IMR-90 (cell line): ENCODE measurements around the gene MRTFA. TPM values are rescaled to one million over a fixed set of nuclear protein-coding genes. Genes with fewer than 3 reads are reported as not detected.

ENCODE experiments used
- ATAC-seq: fragments of 200-7000 bp; cut with Tn5 transposase; 2 replicates; pipeline ENCODE4 v1.9.1; 2020; ENCODE audit warnings: low read depth, mild to moderate bottlenecking, moderate library complexity
- BruUV-seq: library from RNA; stranded (reverse); fragments of 400-500 nt; replicated peaks from 2 replicates; lab custom pipeline; 2021; lab: Mats Ljungman, UMichigan
- CTCF ChIA-PET: fragments of 300-600 bp; formaldehyde crosslinking; extraction: SDS; loops from one replicate; lab custom pipeline; 2021; ENCODE audit warnings: antibody characterized with exemption; lab: Yijun Ruan, JAX
- POLR2A ChIA-PET: fragments of 300-600 bp; sonication (Branson Sonifier 250); formaldehyde crosslinking; loops from one replicate; lab custom pipeline; 2022; ENCODE audit warnings: antibody characterized with exemption; ENCODE audit not compliant: unreplicated experiment; lab: Charles Lee
- DNase-seq: peaks from one replicate; pipeline ENCODE4 v3.0.0; 2013
- H2AFZ ChIP-seq: replicated peaks from 2 replicates; pipeline ENCODE3; 2013; ENCODE audit warnings: low read length, mild to moderate bottlenecking; ENCODE audit not compliant: poor library complexity
- H2AK5ac ChIP-seq: 2 replicates; pipeline ENCODE4 v1.6.1; 2013; ENCODE audit warnings: low read depth, low read length, inconsistent platforms
- H2AK9ac ChIP-seq: replicated peaks from 2 replicates; pipeline ENCODE3; 2013; ENCODE audit warnings: mild to moderate bottlenecking, low read depth, low read length, moderate library complexity; ENCODE audit not compliant: poor library complexity
- H2BK120ac ChIP-seq: 2 replicates; pipeline ENCODE4 v1.6.1; 2013; ENCODE audit warnings: low read depth, low read length, inconsistent platforms
- H2BK15ac ChIP-seq: 3 replicates; pipeline ENCODE4 v1.6.1; 2013; ENCODE audit warnings: low read depth, low read length, inconsistent platforms
- H2BK20ac ChIP-seq: 2 replicates; pipeline ENCODE4 v1.6.1; 2013; ENCODE audit warnings: low read depth, mild to moderate bottlenecking, inconsistent platforms, low read length, moderate library complexity
- H2BK5ac ChIP-seq: 2 replicates; pipeline ENCODE4 v1.6.1; 2013; ENCODE audit warnings: mild to moderate bottlenecking, low read depth, low read length, inconsistent platforms; ENCODE audit not compliant: poor library complexity, severe bottlenecking
- H3K14ac ChIP-seq: replicated peaks from 2 replicates; pipeline ENCODE4 v1.6.1; 2013; ENCODE audit warnings: low read depth, low read length, inconsistent platforms
- H3K18ac ChIP-seq: 2 replicates; pipeline ENCODE4 v1.6.1; 2013; ENCODE audit warnings: low read depth, low read length, control low read depth
- H3K23ac ChIP-seq: 2 replicates; pipeline ENCODE4 v1.6.1; 2013; ENCODE audit warnings: low read depth, low read length, inconsistent platforms
- H3K27ac ChIP-seq: 2 replicates; pipeline ENCODE4 v1.5.1; 2013; ENCODE audit warnings: mild to moderate bottlenecking, control low read depth, low read length; ENCODE audit not compliant: insufficient read depth
- H3K27me3 ChIP-seq: 2 replicates; pipeline ENCODE4 v1.6.1; 2013; ENCODE audit warnings: low read length; ENCODE audit not compliant: control insufficient read depth, insufficient read depth
- H3K36me3 ChIP-seq: 2 replicates; pipeline ENCODE4 v1.6.1; 2013; ENCODE audit warnings: low read length, mixed read lengths; ENCODE audit not compliant: control insufficient read depth, insufficient read depth
- H3K4ac ChIP-seq: 2 replicates; pipeline ENCODE4 v1.6.1; 2013; ENCODE audit warnings: low read depth, low read length, inconsistent platforms
- H3K4me1 ChIP-seq: 2 replicates; pipeline ENCODE4 v1.6.1; 2013; ENCODE audit warnings: low read length, mixed read lengths; ENCODE audit not compliant: control insufficient read depth, insufficient read depth
- H3K4me2 ChIP-seq: 2 replicates; pipeline ENCODE4 v1.6.1; 2013; ENCODE audit warnings: low read depth, mild to moderate bottlenecking, control low read depth, low read length, moderate library complexity
- H3K4me3 ChIP-seq: 2 replicates; pipeline ENCODE4 v1.5.1; 2013; ENCODE audit warnings: low read depth, mild to moderate bottlenecking, control low read depth, low read length, moderate library complexity; ENCODE audit not compliant: insufficient read depth
- H3K56ac ChIP-seq: 2 replicates; pipeline ENCODE4 v1.6.1; 2013; ENCODE audit warnings: low read length, inconsistent platforms; ENCODE audit not compliant: insufficient read depth; ENCODE audit errors: extremely low read depth
- H3K79me1 ChIP-seq, 2 experiments: 2 replicates each; pipeline ENCODE4 v1.6.1; 2013; ENCODE audit warnings: low read length in 2 of 2, inconsistent platforms in 1 of 2, low read depth in 1 of 2
- H3K9ac ChIP-seq: 2 replicates; pipeline ENCODE4 v1.6.1; 2013; ENCODE audit warnings: low read depth, low read length, control low read depth
- H3K9me1 ChIP-seq: 2 replicates; pipeline ENCODE4 v1.6.1; 2013; ENCODE audit warnings: low read length, inconsistent platforms; ENCODE audit not compliant: insufficient read depth
- H3K9me3 ChIP-seq: 2 replicates; pipeline ENCODE4 v1.6.1; 2013; ENCODE audit warnings: low read length; ENCODE audit not compliant: control insufficient read depth, insufficient read depth
- H4K20me1 ChIP-seq: 2 replicates; pipeline ENCODE4 v1.6.1; 2013; ENCODE audit warnings: low read length, inconsistent platforms; ENCODE audit not compliant: insufficient read depth
- H4K5ac ChIP-seq: 2 replicates; pipeline ENCODE4 v1.6.1; 2013; ENCODE audit warnings: mild to moderate bottlenecking, low read depth, low read length, control low read depth
- H4K8ac ChIP-seq, 2 experiments: 2 replicates each; pipeline ENCODE4 v1.6.1; 2013; ENCODE audit warnings: low read depth in 2 of 2, low read length in 2 of 2, control low read depth in 1 of 2, inconsistent platforms in 1 of 2
- H4K91ac ChIP-seq: 2 replicates; pipeline ENCODE4 v1.6.1; 2013; ENCODE audit warnings: low read depth, low read length, inconsistent platforms; ENCODE audit not compliant: insufficient read depth
- BHLHE40 ChIP-seq: fragments of 150-350 bp; IDR thresholded peaks from 2 replicates; pipeline ENCODE4 v1.6.1; 2016; ENCODE audit warnings: mild to moderate bottlenecking, low read depth, low read length
- CEBPB ChIP-seq: IDR thresholded peaks from 2 replicates; pipeline ENCODE4 v1.6.1; 2012; ENCODE audit warnings: low read depth, low read length, improper control_type of control experiment
- ELK1 ChIP-seq: fragments of 150-350 bp; IDR thresholded peaks from 2 replicates; pipeline ENCODE4 v1.6.1; 2016; ENCODE audit warnings: low read depth, mild to moderate bottlenecking, low read length, moderate library complexity, borderline replicate concordance
- MAZ ChIP-seq: IDR thresholded peaks from 2 replicates; pipeline ENCODE4 v1.6.1; 2012; ENCODE audit warnings: low read depth, mild to moderate bottlenecking, low read length, improper control_type of control experiment, moderate library complexity, borderline replicate concordance
- MXI1 ChIP-seq: IDR thresholded peaks from 2 replicates; pipeline ENCODE4 v1.6.1; 2012; ENCODE audit warnings: low read depth, mild to moderate bottlenecking, low read length, moderate library complexity, borderline replicate concordance
- NFE2L2 ChIP-seq: fragments of 150-350 bp; IDR thresholded peaks from 2 replicates; pipeline ENCODE4 v1.6.1; 2016; ENCODE audit warnings: low read depth, mild to moderate bottlenecking, low read length
- POLR2A ChIP-seq: IDR thresholded peaks from 2 replicates; pipeline ENCODE4 v1.6.1; 2012; ENCODE audit warnings: mild to moderate bottlenecking, low read depth, low read length
- RCOR1 ChIP-seq: IDR thresholded peaks from 2 replicates; pipeline ENCODE4 v1.6.1; 2012; ENCODE audit warnings: mild to moderate bottlenecking, low read length, improper control_type of control experiment; ENCODE audit not compliant: insufficient replicate concordance
- RFX5 ChIP-seq: IDR thresholded peaks from 2 replicates; pipeline ENCODE4 v1.8.0; 2012; ENCODE audit warnings: low read depth, mild to moderate bottlenecking, low read length, moderate library complexity
- WGBS, 2 experiments: methylation state at CpG; one replicate each; pipeline versions ENCODE4 v1.1.5 to v1.1.7; 2013; ENCODE audit warnings: missing lambda C conversion rate in 2 of 2; ENCODE audit not compliant: insufficient read length in 1 of 2; ENCODE audit errors: extremely low coverage in 2 of 2; 5-methylcytosine and 5-hydroxymethylcytosine counted together
- dilution Hi-C: fragments of 300-500 bp; cut with HindIII; formaldehyde crosslinking; loops from one replicate; pipeline ENCODE4 v1.14.3; 2018; ENCODE audit warnings: low sequenced_read_pairs; ENCODE audit not compliant: unreplicated experiment
- in situ Hi-C: fragments of 300-500 bp; cut with MboI; formaldehyde crosslinking; loops from 3 replicates; pipeline ENCODE4 v1.14.3; 2019; ENCODE audit warnings: low sequenced_read_pairs, inconsistent platforms, mixed read lengths
- intact Hi-C: fragments of 100-400 bp; cut with micrococcal nuclease; formaldehyde crosslinking; loops from 2 replicates; pipeline ENCODE4 v1.10.0; 2022
- polyA plus RNA-seq, 3 experiments: library from polyadenylated mRNA; depleted of rRNA; stranded (reverse); fragments of >200 nt; gene quantifications; 2 replicates each; pipeline ENCODE4 v1.2.3, GENCODE V29; 2012; ENCODE audit warnings: low replicate concordance in 1 of 3
- total RNA-seq: library from RNA; depleted of rRNA; stranded (reverse); fragments of >200 nt; gene quantifications from 2 replicates; pipeline ENCODE4 v1.2.3, GENCODE V29; 2012
- TF ChIP-seq, protein P1 (sequence below): conservative IDR thresholded peaks from 2 replicates; pipeline ENCODE4 v1.5.1; 2012; ENCODE audit warnings: mild to moderate bottlenecking, low read depth, low read length, improper control_type of control experiment
- TF ChIP-seq, protein P2 (sequence below): fragments of 150-350 bp; IDR thresholded peaks from 2 replicates; pipeline ENCODE4 v1.6.1; 2017; ENCODE audit warnings: mild to moderate bottlenecking, antibody characterized with exemption, low read length, low read depth

MRTFA gene
- total and polyA plus RNA-seq, 2 of the 4 experiments (the other 2 are of a cell fraction), result 12.5 to 17.2 TPM

DNA sequence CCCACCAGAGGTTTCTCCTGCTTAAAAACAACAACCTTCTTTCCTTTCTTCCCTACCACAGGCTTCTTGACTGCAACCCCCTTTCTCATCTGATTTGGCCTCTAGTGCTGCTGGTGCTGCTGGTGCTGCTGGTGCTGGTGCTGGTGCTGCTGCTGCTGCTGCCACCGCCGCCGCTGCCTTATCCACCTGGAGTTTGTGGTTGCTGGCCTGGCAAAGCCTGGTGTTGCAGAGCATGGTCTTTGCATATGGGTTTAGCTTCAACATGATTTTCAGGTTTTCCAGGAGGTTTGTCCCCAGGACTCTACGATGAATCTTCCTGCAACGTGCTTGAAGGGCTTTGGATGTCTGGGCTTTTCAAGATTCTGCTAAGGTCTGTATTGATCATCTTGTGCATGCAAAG is 49.7 kb downstream of the MRTFA start:
- Histone ChIP-seq H3K4me3 (no peak overlapping the region), H3K9me3 (no peaks in the 10 kb centered on the region), H3K79me1 (peaks cover 20 to 85% of the 10 kb centered on the region in 2 experiments), H3K4ac (no peak overlapping the region), H2AK9ac (no peak overlapping the region), H3K36me3 (peaks cover 6% of the 10 kb centered on the region), H2BK5ac (no peak overlapping the region), H3K27me3 (no peaks in the 10 kb centered on the region), H3K56ac (no peak overlapping the region), H2AFZ (no peak overlapping the region), H2BK120ac (no peak overlapping the region), H3K14ac (no peak overlapping the region), H3K4me1 (peaks cover 15% of the 10 kb centered on the region), H4K5ac (no peak overlapping the region), H3K23ac (no peak overlapping the region), H2AK5ac (no peak overlapping the region), H2BK15ac (no peak overlapping the region), H4K20me1 (peaks cover 43% of the 10 kb centered on the region), H3K4me2 (no peak overlapping the region), H3K9me1 (peaks cover 22% of the 10 kb centered on the region), H3K18ac (no peak overlapping the region), H2BK20ac (no peak overlapping the region), H4K91ac (no peak overlapping the region), H4K8ac (no peak overlapping the region), H3K27ac (no peak overlapping the region), H3K9ac (no peak overlapping the region)
- WGBS, 2 experiments, result 100% methylated on average over 3 of the region's 5 CpGs; no CpG with 5 or more reads in 1 of the 2 experiments
- TF ChIP-seq CEBPB, result no peak
- no peak for TF ChIP-seq MAZ
- TF ChIP-seq RFX5, result no peak
- no peak for TF ChIP-seq ELK1
- TF ChIP-seq NFE2L2, result no peak
- no peak for TF ChIP-seq MXI1
- no peak for TF ChIP-seq BHLHE40
- TF ChIP-seq, protein P1, sequence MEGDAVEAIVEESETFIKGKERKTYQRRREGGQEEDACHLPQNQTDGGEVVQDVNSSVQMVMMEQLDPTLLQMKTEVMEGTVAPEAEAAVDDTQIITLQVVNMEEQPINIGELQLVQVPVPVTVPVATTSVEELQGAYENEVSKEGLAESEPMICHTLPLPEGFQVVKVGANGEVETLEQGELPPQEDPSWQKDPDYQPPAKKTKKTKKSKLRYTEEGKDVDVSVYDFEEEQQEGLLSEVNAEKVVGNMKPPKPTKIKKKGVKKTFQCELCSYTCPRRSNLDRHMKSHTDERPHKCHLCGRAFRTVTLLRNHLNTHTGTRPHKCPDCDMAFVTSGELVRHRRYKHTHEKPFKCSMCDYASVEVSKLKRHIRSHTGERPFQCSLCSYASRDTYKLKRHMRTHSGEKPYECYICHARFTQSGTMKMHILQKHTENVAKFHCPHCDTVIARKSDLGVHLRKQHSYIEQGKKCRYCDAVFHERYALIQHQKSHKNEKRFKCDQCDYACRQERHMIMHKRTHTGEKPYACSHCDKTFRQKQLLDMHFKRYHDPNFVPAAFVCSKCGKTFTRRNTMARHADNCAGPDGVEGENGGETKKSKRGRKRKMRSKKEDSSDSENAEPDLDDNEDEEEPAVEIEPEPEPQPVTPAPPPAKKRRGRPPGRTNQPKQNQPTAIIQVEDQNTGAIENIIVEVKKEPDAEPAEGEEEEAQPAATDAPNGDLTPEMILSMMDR, result no peak
- TF ChIP-seq RCOR1, result no peak
- TF ChIP-seq, protein P2, sequence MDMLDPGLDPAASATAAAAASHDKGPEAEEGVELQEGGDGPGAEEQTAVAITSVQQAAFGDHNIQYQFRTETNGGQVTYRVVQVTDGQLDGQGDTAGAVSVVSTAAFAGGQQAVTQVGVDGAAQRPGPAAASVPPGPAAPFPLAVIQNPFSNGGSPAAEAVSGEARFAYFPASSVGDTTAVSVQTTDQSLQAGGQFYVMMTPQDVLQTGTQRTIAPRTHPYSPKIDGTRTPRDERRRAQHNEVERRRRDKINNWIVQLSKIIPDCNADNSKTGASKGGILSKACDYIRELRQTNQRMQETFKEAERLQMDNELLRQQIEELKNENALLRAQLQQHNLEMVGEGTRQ, result no peak
- no peak for TF ChIP-seq POLR2A
- POLR2A ChIA-PET, result no interaction called here
- in situ Hi-C loops (no loop called here), dilution Hi-C loops (no loop called here), intact Hi-C loops (no loop called here)
- no TSS peak for BruUV-seq
- no peak for ATAC-seq
- CTCF ChIA-PET, result no interaction called here
- DNase-seq, result no peak
